PC-9 (cell line): ENCODE data around the gene MAN1C1. TPM values are rescaled to one million over a fixed set of nuclear protein-coding genes. Genes with fewer than 3 reads are reported as not detected.

Experiments used
- BruUV-seq: library from RNA; stranded (reverse); fragments of 400-500 nt; replicated peaks from 2 replicates; lab custom pipeline; 2021; lab: Mats Ljungman, UMichigan
- CTCF ChIA-PET: fragments of 300-600 bp; sonication (Branson Sonifier 250); formaldehyde crosslinking; loops from one replicate; lab custom pipeline; 2022; ENCODE audit warnings: antibody characterized with exemption; lab: Charles Lee
- POLR2A ChIA-PET: fragments of 300-600 bp; sonication (Branson Sonifier 250); formaldehyde crosslinking; loops from one replicate; lab custom pipeline; 2022; ENCODE audit warnings: antibody characterized with exemption; ENCODE audit not compliant: unreplicated experiment; lab: Charles Lee
- DNase-seq, 2 experiments: peaks; one replicate each; pipeline versions ENCODE4 v3.0.0 to v3.0.0-alpha.2; 2015 to 2022; ENCODE audit warnings: mixed read lengths in 1 of 2
- H2AFZ ChIP-seq: fragments of 200-600 bp; sonication (generic); 2 replicates; pipeline ENCODE4 v1.8.1; 2017; ENCODE audit warnings: antibody characterized with exemption
- H3F3A ChIP-seq: fragments of 200-600 bp; sonication (generic); 2 replicates; pipeline ENCODE4 v1.8.1; 2017; ENCODE audit warnings: antibody characterized with exemption, mild to moderate bottlenecking, low read depth; ENCODE audit not compliant: insufficient read depth
- H3K27ac ChIP-seq: fragments of 200-600 bp; sonication (generic); 2 replicates; pipeline ENCODE4 v1.6.1; 2016; ENCODE audit warnings: mixed run types
- H3K27me3 ChIP-seq: fragments of 200-600 bp; sonication (generic); 2 replicates; pipeline ENCODE4 v1.6.1; 2016; ENCODE audit warnings: low read depth, mixed run types; ENCODE audit not compliant: insufficient read depth
- H3K36me3 ChIP-seq: fragments of 200-600 bp; sonication (generic); 2 replicates; pipeline ENCODE4 v1.6.1; 2016; ENCODE audit warnings: low read depth, mixed run types
- H3K4me1 ChIP-seq: fragments of 200-600 bp; sonication (generic); replicated peaks from 2 replicates; pipeline ENCODE4 v1.6.1; 2016; ENCODE audit warnings: mixed run types; ENCODE audit not compliant: insufficient read depth
- H3K4me2 ChIP-seq: fragments of 200-600 bp; sonication (generic); 2 replicates; pipeline ENCODE4 v1.6.1; 2017; ENCODE audit warnings: mixed run types
- H3K4me3 ChIP-seq: fragments of 200-600 bp; sonication (generic); 2 replicates; pipeline ENCODE4 v1.6.1; 2016; ENCODE audit warnings: mixed run types
- H3K79me2 ChIP-seq: fragments of 200-600 bp; sonication (generic); 2 replicates; pipeline ENCODE4 v1.6.1; 2017; ENCODE audit warnings: low read depth, mixed run types
- H3K9me2 ChIP-seq: fragments of 200-600 bp; sonication (generic); 2 replicates; pipeline ENCODE4 v1.8.1; 2017; ENCODE audit warnings: mild to moderate bottlenecking; ENCODE audit not compliant: insufficient read depth
- H3K9me3 ChIP-seq: fragments of 200-600 bp; sonication (generic); 2 replicates; pipeline ENCODE4 v1.8.1; 2016; ENCODE audit warnings: low read depth; ENCODE audit not compliant: insufficient read depth
- H4K20me1 ChIP-seq: fragments of 200-600 bp; sonication (generic); 2 replicates; pipeline ENCODE4 v1.8.1; 2017; ENCODE audit not compliant: insufficient read depth
- CTCF ChIP-seq: fragments of 200-600 bp; sonication (generic); conservative IDR thresholded peaks from 2 replicates; pipeline ENCODE4 v1.6.1; 2017; ENCODE audit warnings: mixed run types, antibody characterized with exemption, mild to moderate bottlenecking, moderate library complexity
- EZH2 ChIP-seq: fragments of 200-600 bp; sonication (generic); IDR thresholded peaks from 2 replicates; pipeline ENCODE4 v1.8.0; 2017; ENCODE audit warnings: antibody characterized with exemption, low read depth
- intact Hi-C: fragments of 100-400 bp; cut with micrococcal nuclease; formaldehyde crosslinking; loops from one replicate; pipeline ENCODE4 v1.10.0; 2022; ENCODE audit not compliant: unreplicated experiment
- total RNA-seq: library from RNA; stranded (reverse); gene quantifications from 2 replicates; pipeline ENCODE4 v1.2.3, GENCODE V29; 2021

Gene MAN1C1
- total RNA-seq, 1 experiment from 2014 or later, result 0.41 TPM

- no peaks in the 10 kb centered on the region for H3F3A ChIP-seq
- no peaks in the 10 kb centered on the region for H3K27me3 ChIP-seq
- H3K4me3 ChIP-seq, result no peak overlapping the region
- H3K4me2 ChIP-seq, result no peak overlapping the region
- CTCF ChIA-PET, result no interaction called here
- no peak for TF ChIP-seq EZH2
- TF ChIP-seq CTCF, result no peak
- no peaks in the 10 kb centered on the region for H3K4me1 ChIP-seq
- no peaks in the 10 kb centered on the region for H4K20me1 ChIP-seq
- H3K9me2 ChIP-seq, result no peaks in the 10 kb centered on the region
- DNase-seq, result no peak
- intact Hi-C loops, result no loop called here
- no peak overlapping the region for H3K27ac ChIP-seq
- H3K79me2 ChIP-seq, result no peaks in the 10 kb centered on the region
- H2AFZ ChIP-seq, result no peak overlapping the region
- POLR2A ChIA-PET, result no interaction called here
- H3K36me3 ChIP-seq, result no peaks in the 10 kb centered on the region
- no TSS peak for BruUV-seq
- H3K9me3 ChIP-seq, result no peaks in the 10 kb centered on the region
These were observed 112.5 kb downstream of the MAN1C1 start for GRCh38 chr1:25729045-25729444.

GRCh38 chr1:25729790-25730644 is 113.4 kb downstream of the MAN1C1 start:
- Histone ChIP-seq H4K20me1 (no peaks in the 10 kb centered on the region), H3K4me1 (no peaks in the 10 kb centered on the region), H3K4me3 (no peak overlapping the region), H3K27ac (no peak overlapping the region), H3K36me3 (no peaks in the 10 kb centered on the region), H3F3A (no peaks in the 10 kb centered on the region), H3K79me2 (no peaks in the 10 kb centered on the region), H3K27me3 (no peaks in the 10 kb centered on the region), H3K9me3 (no peaks in the 10 kb centered on the region), H2AFZ (no peak overlapping the region), H3K9me2 (no peaks in the 10 kb centered on the region), H3K4me2 (no peak overlapping the region)
- DNase-seq, result no peak
- TF ChIP-seq EZH2, result no peak
- no peak for TF ChIP-seq CTCF
- ChIA-PET POLR2A (no interaction called here), CTCF (no interaction called here)
- intact Hi-C loops, result no loop called here
- no TSS peak for BruUV-seq

- H3K27ac ChIP-seq, result no peak overlapping the region
- H3K4me2 ChIP-seq, result no peak overlapping the region
- H3K4me1 ChIP-seq, result no peaks in the 10 kb centered on the region
- DNase-seq, result no peak
- CTCF ChIA-PET, result no interaction called here
- no peaks in the 10 kb centered on the region for H3K9me2 ChIP-seq
- H3K79me2 ChIP-seq, result no peaks in the 10 kb centered on the region
- no peaks in the 10 kb centered on the region for H4K20me1 ChIP-seq
- intact Hi-C loops, result no loop called here
- no peaks in the 10 kb centered on the region for H3K9me3 ChIP-seq
- H3K4me3 ChIP-seq, result no peak overlapping the region
- no peak overlapping the region for H2AFZ ChIP-seq
- no peaks in the 10 kb centered on the region for H3F3A ChIP-seq
- H3K27me3 ChIP-seq, result no peaks in the 10 kb centered on the region
- H3K36me3 ChIP-seq, result no peaks in the 10 kb centered on the region
- BruUV-seq, result no TSS peak
- POLR2A ChIA-PET, result no interaction called here
- TF ChIP-seq EZH2 (no peak), CTCF (no peak)
These were observed 114.6 kb downstream of the MAN1C1 start for GRCh38 chr1:25731148-25731547.
